ENCODE results near the gene SAE1.
A peak's percentile ranks its signal among the peaks of the same experiment; 100 is the strongest.

Gene SAE1

GRCh38 chr19:47113850-47114651, 16.6 kb upstream of the SAE1 start:
- in situ Hi-C loops (cut with MboI; ENCODE audit: low sequenced_read_pairs, unreplicated experiment): no loop called here
- DNase-seq (ENCODE audit: low spot score): no peak
- TF ChIP-seq, protein P1, sequence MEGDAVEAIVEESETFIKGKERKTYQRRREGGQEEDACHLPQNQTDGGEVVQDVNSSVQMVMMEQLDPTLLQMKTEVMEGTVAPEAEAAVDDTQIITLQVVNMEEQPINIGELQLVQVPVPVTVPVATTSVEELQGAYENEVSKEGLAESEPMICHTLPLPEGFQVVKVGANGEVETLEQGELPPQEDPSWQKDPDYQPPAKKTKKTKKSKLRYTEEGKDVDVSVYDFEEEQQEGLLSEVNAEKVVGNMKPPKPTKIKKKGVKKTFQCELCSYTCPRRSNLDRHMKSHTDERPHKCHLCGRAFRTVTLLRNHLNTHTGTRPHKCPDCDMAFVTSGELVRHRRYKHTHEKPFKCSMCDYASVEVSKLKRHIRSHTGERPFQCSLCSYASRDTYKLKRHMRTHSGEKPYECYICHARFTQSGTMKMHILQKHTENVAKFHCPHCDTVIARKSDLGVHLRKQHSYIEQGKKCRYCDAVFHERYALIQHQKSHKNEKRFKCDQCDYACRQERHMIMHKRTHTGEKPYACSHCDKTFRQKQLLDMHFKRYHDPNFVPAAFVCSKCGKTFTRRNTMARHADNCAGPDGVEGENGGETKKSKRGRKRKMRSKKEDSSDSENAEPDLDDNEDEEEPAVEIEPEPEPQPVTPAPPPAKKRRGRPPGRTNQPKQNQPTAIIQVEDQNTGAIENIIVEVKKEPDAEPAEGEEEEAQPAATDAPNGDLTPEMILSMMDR (IDR thresholded peaks at IDR 0.05; ENCODE audit: borderline replicate concordance, control extremely low read depth, extremely low read depth, insufficient read depth, missing control alignments): no peak

DNA sequence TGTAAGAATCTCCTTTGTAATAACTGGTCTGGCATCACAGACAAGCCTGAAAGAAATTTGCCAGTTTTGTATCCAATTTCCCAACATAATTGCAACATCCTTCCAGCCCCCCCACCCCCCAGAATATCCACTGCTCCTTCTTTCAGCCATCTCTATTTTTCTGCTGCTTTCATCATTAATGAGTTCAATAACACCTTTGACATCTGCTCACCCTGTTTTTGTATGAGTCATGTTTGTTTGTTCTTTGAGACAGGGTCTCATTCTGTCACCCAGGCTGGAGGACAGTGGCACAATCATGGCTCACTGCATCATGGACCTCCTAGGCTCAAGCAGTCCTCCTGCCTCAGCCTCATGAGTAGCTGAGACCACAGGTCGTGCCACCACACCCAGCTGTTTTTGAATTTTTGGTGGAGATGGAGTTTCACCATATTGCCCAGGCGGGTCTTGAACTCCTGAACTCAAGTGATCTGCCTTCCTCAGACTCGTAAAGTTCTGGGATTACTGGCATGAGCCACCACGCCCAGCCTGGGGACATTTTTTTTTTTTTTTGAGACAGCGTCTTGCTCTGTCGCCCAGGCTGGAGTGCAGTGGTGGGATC, 10.1 kb upstream of the SAE1 start:
- TF ChIP-seq, protein P1 (IDR thresholded peaks at IDR 0.05; ENCODE audit: borderline replicate concordance, control extremely low read depth, extremely low read depth, insufficient read depth, missing control alignments): no peak
- in situ Hi-C loops (cut with MboI; ENCODE audit: low sequenced_read_pairs, unreplicated experiment): no loop called here
- no peak for DNase-seq (ENCODE audit: low spot score)

DNA sequence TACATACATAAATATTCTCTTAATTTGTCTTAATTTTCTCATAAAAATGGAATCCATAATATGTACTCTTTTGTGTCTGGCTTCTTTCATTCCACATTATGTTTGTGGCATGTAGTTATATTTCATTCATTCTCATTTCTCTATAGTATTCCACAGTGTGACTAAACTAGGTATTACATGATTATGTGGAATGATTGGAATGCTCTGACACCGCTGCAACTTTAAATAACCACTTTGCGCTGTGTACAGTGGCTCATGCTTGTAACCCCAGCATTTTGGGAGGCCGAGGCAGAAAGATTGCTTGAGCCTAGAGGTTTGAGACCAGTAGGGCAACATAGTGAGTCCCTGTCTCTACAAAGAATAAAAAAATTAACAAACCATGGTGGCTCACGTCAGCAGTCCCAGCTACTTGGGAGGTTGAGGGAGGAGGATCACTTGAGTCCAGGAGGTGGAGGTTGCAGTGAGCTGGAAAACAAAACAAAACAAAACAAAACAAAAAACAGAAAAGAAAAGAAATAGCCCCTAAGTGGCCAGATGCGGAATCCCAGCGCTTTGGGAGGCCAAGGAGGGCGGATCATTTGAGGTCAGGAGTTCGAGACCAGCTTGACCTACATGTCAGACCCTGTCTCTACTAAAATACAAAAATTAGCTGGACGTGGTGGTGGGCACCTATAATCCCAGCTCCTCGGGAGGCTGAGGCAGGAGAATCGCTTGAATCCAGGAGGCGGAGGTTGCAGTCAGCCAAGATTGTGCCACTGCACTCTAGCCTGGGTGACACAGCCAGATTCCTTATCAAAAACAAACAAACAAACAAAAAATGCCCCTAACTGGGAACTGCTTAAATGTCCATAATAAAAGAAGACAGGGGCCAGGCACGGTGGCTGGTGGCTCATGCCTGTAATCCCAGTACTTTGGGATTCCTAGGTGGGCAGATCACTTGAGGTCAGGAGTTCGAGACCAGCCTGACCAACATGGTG, 8.0 kb upstream of the SAE1 start:
- TF ChIP-seq, protein P1 (IDR thresholded peaks at IDR 0.05; ENCODE audit: borderline replicate concordance, control extremely low read depth, extremely low read depth, insufficient read depth, missing control alignments): no peak
- no peak for DNase-seq (ENCODE audit: low spot score)
- in situ Hi-C loops (cut with MboI; ENCODE audit: low sequenced_read_pairs, unreplicated experiment): no loop called here

DNA sequence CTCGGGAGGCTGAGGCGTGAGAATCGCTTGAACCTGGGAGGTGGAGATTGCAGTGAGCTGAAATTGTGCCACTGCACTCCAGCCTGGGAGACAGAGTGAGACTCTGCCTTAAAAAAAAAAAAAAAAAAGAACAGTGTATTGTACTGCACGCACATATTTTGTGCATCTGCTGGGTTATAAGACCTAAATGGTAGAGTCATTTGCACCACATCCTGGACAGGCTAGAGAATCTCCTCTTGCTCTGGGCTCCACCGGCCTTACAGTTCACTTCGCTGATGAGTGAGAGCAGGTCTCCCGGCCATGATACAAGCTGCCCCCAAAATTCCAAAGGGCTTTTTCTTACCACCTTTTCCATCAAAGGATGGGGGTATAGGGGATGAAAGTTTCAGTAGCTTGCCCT, 7.2 kb upstream of the SAE1 start:
- TF ChIP-seq, protein P1 (IDR thresholded peaks at IDR 0.05; ENCODE audit: borderline replicate concordance, control extremely low read depth, extremely low read depth, insufficient read depth, missing control alignments): no peak
- DNase-seq (ENCODE audit: low spot score): no peak
- in situ Hi-C loops (cut with MboI; ENCODE audit: low sequenced_read_pairs, unreplicated experiment): no loop called here

- TF ChIP-seq, protein P1 (IDR thresholded peaks at IDR 0.05; ENCODE audit: borderline replicate concordance, control extremely low read depth, extremely low read depth, insufficient read depth, missing control alignments): peak; percentile 34
- in situ Hi-C loops (cut with MboI; ENCODE audit: low sequenced_read_pairs, unreplicated experiment): no loop called here
- peak; percentile 70 for DNase-seq (ENCODE audit: low spot score)
Measured at GRCh38 chr19:47124937-47125668, 5.5 kb upstream of the SAE1 start.

DNA sequence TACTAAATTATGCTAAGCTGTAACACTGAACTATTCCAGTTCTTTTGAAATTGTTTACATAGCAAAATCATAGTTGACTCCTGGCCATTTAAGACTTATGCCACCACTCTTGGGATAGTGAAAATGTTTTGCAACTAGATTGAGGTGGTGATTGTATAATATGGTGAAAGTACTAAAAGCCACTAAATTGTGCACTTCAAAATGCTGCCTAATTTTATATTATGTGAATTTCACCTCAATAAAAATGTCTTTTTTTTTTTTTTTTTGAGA, 5.0 kb upstream of the SAE1 start:
- DNase-seq (ENCODE audit: low spot score): no peak
- in situ Hi-C loops (cut with MboI; ENCODE audit: low sequenced_read_pairs, unreplicated experiment): no loop called here
- TF ChIP-seq, protein P1 (IDR thresholded peaks at IDR 0.05; ENCODE audit: borderline replicate concordance, control extremely low read depth, extremely low read depth, insufficient read depth, missing control alignments): no peak
